Measurements from ENCODE around the gene AGAP5. TPM values are rescaled to one million over a fixed set of nuclear protein-coding genes. Genes with fewer than 3 reads are reported as not detected.

The AGAP5 gene
- total and polyA plus RNA-seq, 2 of the 8 experiments (the other 6 are each of a cell fraction or from before 2014, with no cell fraction given) = 5.4 to 6.0 TPM

GRCh38 chr10:73625004-73625883, 72.7 kb downstream of the AGAP5 start (continued):
- TF ChIP-seq FOSL1 (IDR thresholded peaks at IDR 0.05; ENCODE audit: insufficient read depth, low read depth, low read length) (no peak), BRCA1 (IDR thresholded peaks at IDR 0.05; ENCODE audit: low read depth, low read length) (no peak), CTBP2 (IDR thresholded peaks at IDR 0.05; ENCODE audit: borderline replicate concordance, insufficient read depth, insufficient read length, low read length) (no peak), CHD2 (IDR thresholded peaks at IDR 0.05; ENCODE audit: low read length) (no peak), SP4 (IDR thresholded peaks at IDR 0.05; ENCODE audit: low read length) (no peak), SIRT6 (IDR thresholded peaks at IDR 0.05; ENCODE audit: low read length) (no peak), HDAC6 (IDR thresholded peaks at IDR 0.05; ENCODE audit: low read depth, low read length) (no peak), EZH2 (IDR thresholded peaks at IDR 0.05; ENCODE audit: low read depth, low read length, severe bottlenecking) (no peak), TEAD4 (IDR thresholded peaks at IDR 0.05; ENCODE audit: low read depth, low read length) (no peak), SAP30 (IDR thresholded peaks at IDR 0.05; ENCODE audit: insufficient read depth, insufficient replicate concordance, low read length) (peak; percentile 71)
